COR-L47 (cell line): ENCODE data around the gene GALK2.

Experiments
- DNase-seq: peaks from one replicate; lab custom pipeline; 2025; lab: John Stamatoyannopoulos, UW

GALK2 gene

DNA sequence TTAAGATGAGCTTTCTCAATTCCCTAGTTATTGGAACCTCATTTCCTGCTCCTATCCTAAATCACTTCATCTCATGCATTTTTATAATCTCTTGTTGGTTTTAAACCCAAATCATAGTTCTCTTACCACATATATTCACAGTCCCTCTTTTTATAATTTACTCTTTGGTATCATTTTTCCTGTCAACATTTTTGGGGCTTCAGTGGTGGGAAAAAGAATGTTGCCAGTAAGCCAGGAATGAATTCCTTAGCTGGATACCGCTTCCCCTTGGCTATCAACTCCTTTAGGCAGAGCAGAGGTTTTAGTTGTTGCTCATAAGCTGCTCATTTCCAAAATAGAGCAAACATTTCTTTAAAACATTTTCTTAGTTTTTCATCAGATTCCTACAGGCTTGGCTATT is 112.3 kb downstream of the GALK2 start:
- no peak for DNase-seq

DNA sequence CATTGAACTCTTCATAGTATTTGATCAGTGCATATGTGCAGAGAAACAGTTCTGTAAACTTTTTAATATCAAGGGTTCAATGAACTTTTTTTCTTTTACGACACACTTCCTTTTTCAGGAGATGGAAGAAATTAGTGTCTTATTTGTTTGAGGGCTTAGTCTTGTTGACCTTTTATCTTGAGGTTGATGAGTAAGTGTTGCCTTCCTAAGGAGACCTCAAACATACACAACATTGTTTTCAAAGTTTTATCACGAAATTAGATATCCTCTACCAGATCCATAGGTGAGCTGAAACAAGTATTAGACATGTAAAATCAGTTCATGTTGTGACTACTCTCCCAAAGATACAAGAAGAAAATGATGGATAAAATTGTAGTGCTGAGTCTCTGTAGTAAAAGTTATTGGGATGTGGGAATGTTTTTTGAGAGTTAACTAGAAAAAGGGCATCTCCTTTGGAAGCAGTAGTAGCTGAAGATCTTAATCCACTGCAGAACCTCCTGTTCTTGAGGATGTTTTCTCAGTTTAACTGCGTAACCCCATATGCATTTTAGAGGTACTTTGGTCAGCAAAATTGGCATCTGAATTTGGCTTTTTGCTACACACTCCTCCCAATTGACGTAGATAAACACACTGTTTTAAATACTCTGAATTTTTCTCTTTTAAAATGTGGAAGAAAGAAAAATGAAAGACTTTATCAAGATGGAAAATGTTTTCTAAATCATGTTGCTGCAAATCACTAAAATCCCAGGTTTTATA is 116.8 kb downstream of the GALK2 start:
- DNase-seq: no peak

DNA sequence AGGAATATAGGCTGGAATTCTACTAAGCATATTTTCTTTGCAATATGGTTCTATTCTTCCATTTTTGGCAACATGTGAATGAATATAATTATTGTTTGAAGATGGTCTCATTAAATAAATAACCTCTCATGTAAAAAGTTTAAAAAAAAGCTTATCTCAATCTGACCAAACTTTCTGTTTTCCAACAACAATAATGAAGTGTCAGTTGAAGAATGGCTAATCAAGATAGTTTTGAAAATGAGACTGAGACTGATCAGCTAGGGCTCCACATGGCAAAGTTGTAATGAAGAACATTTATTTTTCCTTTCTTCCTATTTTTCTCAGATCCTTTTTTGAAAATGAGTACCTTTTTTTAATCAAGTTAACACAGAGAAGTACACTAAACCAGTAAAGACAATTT is 117.4 kb downstream of the GALK2 start:
- no peak for DNase-seq

DNA sequence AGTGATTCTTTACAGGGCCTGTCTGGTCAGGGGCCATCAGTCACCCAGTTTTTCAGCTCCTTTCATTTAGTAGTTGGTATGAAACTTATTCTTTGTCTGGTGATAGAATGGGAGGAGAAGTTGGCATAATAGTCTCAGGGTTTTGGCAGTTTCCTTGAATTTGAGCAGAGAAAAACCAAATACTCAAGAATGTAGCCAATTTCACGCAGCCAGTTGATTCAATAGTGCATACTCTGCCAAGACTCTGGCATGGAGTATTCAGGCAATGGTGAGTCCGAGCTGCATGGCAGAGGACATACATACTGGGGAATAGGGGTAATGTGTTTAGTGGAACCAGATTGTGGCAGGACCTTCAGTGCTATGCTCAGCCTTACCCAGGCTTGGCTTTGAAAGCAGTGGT is 118.3 kb downstream of the GALK2 start:
- no peak for DNase-seq

DNA sequence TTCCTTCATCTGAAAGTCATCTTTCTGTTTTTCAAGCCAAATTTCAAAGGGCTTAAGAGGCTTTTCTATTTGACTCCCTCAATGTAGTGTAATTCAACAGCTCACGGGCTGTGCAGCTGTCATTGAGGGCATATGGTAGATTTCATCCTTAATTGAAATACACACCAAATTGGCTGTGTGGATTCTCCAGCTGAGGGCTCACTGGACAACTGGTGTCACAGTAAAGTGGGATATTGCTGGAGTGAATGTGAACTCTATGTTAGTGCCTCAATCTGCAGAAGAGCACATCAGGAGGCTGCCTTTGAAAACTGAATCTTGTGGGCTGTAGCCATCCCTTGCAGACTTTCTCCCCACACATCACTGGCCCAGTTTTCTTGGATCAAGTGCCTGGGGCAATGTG is 120.1 kb downstream of the GALK2 start:
- no peak for DNase-seq

DNA sequence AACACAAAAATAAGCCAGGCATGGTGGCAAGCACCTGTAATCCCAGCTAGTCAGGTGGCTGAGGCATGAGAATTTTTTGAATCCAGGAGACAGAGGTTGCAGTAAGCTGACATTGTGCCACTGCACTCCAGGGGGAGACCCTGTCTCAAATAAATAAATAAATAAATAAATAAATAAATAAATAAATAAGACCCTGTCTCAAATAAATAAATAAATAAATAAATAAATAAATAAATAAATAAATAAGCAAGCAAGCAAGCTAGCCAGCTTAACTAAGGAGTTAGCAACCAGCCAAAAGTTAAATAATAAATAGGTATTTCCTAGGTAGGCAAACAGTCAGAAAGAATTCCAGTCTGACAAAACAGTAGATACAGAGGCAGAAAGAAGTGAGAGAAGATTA is 123.9 kb downstream of the GALK2 start:
- no peak for DNase-seq

DNA sequence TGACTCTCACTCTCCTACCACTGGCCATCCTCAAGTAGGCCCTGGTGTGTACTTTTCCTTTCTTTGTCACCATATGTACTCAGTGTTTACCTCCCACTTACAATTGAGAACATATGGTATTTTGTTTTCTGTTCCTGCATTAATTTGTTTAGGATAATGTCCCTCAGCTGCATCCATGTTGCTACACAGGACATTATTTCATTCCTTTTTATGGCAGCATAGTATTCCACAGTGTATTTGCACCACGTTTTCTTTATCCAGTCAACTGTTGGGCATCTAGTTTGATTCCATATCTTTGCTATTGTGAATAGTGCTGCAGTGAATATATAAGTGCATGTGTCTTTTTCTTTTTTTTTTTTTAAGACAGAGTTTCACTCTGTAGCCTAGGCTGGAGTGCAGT is 126.2 kb downstream of the GALK2 start:
- no peak for DNase-seq

DNA sequence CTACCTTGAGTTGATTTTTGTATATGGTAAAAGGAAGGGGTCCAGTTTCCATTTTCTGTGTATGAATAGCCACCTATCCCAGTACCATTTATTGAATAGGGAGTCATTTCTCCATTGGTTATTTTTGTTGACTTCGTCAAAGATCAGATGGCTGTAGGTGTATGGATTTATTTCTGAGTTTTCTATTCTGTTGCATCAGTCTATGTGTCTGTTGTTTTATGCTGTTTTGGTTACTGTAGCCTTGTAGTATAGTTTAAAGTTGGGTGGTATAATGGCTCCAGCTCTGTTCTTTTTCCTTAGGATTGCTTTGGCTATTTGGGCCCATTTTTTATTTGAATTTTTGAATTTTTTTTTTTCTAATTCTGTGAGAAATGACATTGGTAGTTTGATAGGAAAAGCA is 127.5 kb downstream of the GALK2 start:
- no peak for DNase-seq

DNA sequence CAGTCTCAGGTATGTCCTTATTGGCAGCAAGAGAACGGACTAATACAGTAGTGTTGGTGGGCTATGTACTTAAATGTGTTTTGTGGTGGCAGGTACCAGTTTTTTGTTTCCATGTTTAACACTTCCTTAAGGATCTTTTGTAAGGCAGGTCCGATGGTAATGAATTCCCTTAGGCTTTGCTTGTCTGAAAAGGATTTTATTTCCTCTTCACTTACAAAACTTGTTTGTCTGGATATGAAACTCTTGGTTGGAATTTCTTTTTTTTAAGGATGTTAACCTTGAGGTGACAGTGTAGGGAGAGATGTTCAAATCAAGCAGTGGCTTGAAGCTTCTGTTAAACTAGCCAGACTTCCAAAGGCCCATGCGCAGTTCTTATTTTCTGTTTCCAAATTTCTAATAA is 130.8 kb downstream of the GALK2 start:
- no peak for DNase-seq

DNA sequence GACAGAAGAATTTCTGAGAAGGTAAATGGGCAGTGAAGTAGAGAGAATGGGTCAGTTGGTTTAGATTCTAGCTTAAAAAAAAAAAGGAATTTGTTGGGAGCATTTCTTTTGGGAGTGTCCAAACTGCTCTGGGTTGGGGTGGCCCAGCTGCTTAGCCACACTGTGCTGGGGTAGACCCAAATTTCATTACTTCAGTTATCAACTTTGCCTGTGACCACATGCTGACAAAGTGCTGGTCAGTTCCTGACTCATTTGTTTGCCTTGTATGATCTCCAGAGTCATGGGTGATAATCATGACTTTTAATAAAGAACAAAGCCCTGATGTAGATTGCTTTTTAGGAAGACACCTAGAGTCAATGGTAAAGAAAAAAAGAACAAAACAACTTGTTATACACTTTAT is 131.5 kb downstream of the GALK2 start:
- no peak for DNase-seq

DNA sequence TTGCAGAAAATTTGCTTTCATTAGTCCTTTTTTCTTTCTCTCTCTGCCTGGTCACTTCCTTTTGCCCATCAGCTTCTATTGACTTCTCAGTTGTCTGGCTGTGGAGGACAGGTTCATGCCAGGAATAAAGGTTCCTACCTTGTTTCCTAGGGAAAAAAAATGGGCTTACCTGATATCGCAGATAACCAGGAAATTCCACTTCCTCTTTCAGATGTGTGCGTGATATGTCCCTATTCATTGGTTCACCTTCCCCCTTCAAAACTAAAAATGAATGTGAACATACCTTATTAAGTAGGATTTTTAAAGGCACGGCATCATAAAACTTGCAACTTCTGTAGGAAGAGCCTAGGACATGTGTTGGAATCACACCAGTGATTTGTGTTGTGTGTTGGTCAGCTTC is 133.0 kb downstream of the GALK2 start:
- no peak for DNase-seq

DNA sequence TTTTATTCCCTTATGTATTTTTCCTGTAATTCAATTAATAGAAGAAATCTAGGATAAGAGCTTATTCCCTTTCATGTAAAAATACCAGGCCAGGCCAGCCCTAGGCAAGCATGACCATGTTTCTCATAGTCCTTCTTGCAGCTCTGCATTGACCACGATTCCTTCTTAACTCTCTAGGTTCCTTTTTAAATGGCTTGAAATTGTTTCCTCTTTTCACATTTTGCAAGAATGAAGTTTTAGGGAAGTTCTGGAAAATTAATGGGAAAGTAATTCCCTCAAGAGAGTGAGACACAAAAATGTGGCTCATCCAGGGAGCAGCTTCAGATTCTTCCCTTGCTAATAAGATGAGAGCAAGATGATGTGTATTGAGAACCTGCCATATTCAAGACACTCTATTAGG is 136.5 kb downstream of the GALK2 start:
- no peak for DNase-seq

DNA sequence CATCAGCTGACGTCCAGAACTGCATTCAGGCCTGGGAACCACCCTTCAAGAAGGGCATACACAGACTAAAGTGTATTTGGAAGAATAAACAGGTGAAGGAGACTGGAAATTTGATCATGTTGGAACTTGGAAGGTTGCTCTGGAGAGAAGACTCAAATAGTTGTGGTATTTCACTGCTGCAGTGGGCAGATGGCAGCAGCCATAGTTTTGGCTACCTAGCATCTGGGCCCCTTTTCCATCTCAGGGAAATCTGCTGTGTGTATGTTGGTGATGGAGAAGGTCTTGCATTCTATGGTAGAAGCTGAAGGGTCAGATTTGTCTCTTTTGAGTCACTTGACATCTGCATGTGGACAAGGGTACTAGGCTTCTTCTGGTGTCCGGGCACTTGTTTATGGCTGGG is 138.6 kb downstream of the GALK2 start:
- DNase-seq: no peak

DNA sequence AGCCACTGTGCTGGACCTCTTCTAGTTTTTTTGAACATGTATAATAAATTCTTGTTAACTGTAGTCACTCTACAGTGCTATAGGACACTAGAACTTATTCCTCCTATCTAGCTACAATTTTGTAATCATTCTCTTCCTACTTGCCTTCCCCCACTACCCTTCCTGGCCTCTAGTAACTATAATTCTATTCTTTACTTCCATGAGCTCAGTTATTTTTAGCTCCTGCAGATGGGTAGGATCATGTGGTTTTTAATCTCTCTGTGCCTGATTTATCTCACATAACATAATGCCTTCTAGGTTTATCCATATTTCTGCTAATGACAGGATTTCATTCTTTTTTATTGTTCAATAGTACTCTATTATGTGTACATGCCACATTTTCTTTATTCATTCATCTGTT is 139.8 kb downstream of the GALK2 start:
- DNase-seq: no peak

DNA sequence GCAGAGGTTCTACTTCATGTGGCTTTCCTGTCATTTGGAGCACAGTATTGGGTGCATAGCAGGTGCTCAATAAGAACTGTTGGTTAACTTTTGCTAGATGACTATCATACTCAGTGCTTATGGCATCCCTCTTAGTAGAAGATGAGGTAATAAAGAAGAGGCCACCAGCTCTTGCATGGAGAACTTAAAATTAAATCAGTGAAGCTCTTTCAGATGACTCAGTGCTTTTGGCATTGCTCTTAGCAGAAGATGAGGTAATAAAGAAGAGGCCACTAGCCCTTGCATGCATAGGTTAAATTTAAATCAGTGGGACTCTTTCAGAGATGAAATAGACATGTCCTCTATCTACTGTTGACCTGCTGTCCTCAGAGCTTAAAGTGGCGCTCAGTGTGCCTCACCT is 143.6 kb downstream of the GALK2 start:
- DNase-seq: no peak

DNA sequence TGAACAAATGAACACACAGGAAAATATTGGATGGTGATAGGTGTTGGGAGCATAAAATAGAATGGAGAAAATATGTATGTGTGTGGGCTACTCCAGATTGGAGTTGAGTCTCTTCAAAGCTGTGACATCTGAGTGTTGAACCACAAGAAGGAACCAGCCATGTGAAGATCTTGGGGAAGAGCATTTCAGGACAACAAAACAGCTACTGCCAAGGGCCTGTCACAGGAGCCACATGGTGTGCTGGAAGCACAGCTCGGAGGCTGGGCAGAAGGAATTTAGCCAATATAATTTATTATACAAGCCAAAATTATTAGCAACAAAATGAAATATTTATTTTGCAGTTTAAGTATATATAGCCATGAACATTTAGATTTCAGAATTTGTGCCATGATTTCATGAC is 144.7 kb downstream of the GALK2 start:
- no peak for DNase-seq

DNA sequence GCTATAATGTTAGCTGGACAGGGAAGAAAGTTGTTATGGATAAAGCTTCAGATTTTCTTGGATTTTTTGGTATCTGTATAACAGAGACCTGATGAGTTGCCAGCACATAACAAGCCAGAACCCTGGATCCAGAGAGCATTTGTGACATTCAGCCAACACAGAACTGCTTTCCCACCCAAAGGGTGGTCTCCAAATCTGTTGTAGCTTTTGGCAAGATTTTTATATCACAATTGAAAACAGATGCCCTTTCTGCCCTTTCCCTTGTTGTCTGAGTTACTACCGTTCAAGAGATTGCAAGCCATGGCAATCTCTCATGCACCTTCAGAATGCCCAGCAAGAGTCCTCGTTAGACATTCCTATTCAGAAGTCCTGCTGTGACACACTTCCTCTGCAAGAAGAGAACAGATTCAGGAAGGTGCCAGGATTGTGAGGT is 145.4 kb downstream of the GALK2 start:
- no peak for DNase-seq

DNA sequence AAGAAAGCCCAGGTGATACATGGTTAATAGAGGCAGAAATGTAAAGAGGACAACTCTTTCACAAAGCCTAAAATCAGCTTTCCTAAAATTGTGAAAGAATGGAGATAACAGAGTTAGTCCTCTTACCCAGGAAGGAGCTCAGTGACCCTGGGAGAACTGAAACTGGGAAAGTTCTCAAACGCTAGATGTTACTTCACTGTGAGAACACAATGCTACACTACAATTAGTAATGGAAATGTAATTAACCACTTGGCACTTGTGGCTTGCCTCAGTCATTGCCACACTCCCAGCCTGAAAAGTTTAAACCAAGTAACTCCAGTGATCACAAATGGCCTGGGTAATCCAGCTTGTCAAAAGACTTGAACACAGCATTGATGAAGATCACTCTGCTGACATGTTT is 150.3 kb downstream of the GALK2 start:
- no peak for DNase-seq

DNA sequence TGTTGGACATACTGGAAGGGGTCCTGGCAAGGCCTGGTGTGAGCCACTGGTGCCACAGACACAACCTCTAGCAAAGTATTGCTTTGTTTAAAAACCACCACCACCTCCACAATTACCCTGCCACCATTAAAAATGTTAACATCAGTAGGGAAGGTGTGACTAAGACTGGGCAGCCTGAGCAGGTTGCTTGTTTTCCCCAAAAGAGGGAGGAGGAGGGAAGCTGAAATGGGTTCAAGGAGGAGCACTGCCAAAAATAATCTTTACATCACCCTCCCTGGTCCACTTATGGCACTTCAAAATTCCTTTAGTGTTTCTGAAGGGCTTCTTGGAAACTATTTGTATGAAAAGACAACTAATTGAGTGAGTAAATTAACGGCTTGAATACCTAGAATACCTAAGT is 153.2 kb downstream of the GALK2 start:
- DNase-seq: no peak

DNA sequence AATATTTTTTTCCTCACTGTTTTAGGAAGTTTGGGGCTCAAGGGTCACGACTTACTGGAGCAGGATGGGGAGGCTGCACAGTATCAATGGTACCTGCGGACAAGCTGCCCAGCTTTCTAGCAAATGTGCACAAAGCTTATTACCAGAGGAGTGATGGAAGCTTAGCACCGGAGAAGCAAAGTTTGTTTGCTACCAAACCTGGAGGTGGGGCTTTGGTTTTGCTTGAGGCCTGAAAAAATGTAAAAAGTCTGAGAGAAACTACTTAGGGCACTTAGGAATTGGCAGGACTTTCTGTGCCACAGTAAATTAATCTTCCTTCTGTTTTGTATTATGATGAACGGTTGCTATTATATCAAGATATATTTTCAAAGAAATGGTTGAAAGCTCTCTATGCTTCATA is 157.9 kb downstream of the GALK2 start:
- no peak for DNase-seq

DNA sequence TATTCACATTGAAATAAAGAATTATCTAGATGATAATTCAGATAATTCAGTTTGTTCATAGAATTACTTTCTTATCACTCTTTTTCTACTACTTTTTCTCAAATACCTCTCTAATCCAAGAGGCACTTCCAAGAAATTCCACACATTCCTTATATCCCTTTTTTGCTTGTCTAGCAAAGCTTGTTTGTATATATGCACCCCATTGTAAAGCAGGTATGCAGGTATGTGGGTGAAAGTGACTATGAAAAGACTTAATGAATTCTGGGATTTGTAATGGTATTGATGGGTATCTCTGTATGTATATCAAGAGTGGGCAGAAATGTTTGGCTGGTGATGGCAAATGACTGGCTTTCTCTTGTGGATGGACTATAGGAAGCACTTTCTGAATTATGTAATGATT is 158.9 kb downstream of the GALK2 start:
- no peak for DNase-seq

DNA sequence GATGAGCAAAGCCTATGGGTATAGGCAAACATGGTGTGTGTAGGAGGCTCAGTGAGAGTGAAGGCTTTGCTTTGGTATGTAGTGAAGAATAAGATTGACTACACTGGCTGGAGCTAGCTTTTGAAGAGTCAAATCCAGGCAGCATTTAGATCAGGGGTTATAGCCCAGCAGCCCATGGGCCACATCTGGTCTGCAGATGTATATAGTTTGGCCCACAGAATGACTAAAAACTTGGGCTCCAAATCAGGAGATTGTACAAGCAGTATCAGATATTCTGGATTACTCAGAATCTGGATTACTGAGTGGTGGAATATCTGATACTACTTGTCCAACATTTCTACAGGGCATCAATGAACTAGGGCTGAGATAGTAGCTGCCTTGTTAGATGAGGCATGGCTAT is 160.1 kb downstream of the GALK2 start:
- DNase-seq: no peak

DNA sequence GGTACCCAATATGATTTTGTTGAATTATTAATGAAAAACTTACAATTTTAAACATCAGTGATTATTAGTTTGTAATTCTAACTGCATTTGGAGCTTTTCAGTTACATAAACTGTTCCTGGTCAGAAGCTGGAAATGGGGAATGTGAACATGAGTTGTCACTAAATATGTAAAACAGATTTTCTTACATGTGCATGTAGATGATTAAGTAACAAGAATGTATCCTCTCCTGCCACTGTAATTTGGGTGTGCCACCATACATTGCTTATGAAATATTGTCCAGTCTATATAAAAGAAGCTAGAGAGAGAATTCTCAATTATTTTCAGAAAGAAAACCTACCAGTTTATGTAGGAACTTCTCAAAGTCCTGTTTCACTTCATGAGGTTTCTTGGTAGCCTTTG is 161.4 kb downstream of the GALK2 start:
- DNase-seq: no peak

DNA sequence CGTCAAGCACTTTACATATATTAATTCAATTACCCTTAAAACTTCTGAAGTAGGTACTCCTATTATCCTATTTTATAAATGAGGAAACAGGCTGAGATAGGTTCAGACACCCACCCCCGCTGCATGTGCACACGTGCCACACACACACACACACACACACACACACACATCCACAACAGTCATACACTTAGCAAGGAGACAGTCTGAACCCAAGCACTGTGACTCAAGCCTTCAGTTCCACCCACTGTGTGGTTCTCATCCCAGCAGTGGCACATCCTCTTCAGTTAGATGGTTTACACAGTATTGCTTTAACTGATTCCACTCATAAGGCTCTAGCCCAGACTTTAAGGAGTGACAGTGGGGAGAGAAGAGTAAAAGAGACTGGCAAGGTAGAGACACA is 161.9 kb downstream of the GALK2 start:
- DNase-seq: no peak

DNA sequence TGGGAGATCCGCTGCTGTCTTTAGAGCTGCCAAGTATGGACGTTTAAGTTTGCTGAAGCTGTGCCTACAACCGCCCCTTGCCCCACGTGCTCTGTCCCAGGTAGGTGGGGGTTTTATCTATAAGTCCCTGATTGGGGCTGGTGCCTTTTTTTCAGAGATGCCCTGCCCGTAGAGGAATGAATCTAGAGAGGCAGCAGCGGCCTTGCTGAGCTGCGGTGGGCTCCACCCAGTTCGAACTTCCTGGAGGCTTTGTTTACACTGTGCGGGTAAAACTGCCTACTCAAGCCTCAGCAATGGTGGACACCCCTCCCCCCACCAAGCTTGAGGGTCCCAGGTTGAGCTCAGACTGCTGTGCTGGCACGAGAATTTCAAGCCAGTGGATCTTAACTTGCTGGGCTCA is 169.6 kb downstream of the GALK2 start:
- no peak for DNase-seq
